Breast epithelium (tissue), 4 donors: ENCODE data around the gene F2RL3. TPM values are rescaled to one million over a fixed set of nuclear protein-coding genes. Genes with fewer than 3 reads are reported as not detected.

Experiments used
- DNase-seq, 2 donors: peaks; one replicate each; pipeline ENCODE4 v3.0.0-alpha.2; 2019; ENCODE audit warnings: low spot score in 2 of 2
- H3K27ac ChIP-seq, 2 donors: fragments of 200-600 bp; sonication (generic) in 1 of 2; one replicate each; pipeline ENCODE4 v1.5.1; 2016 to 2019; ENCODE audit warnings: mild to moderate bottlenecking in 1 of 2
- H3K27me3 ChIP-seq, 2 donors: fragments of 200-600 bp; sonication (generic) in 1 of 2; one replicate each; pipeline versions ENCODE4 v1.5.1 to v1.6.0; 2017 to 2019; ENCODE audit warnings: control low read depth in 1 of 2, mild to moderate bottlenecking in 1 of 2
- H3K36me3 ChIP-seq: fragments of 200-600 bp; one replicate; pipeline ENCODE4 v1.5.1; 2019
- H3K4me1 ChIP-seq, 2 donors: fragments of 200-600 bp; sonication (generic); one replicate each; pipeline ENCODE4 v1.5.1; 2016 to 2019; ENCODE audit warnings: control low read depth in 1 of 2
- H3K4me3 ChIP-seq, 3 donors: fragments of 200-600 bp; sonication (generic); 1 replicate in 2 of 3; 2 replicates in 1 of 3; pipeline ENCODE4 v1.5.1; 2016 to 2019; ENCODE audit warnings: mild to moderate bottlenecking in 3 of 3, moderate library complexity in 2 of 3
- H3K9me3 ChIP-seq, 2 donors: fragments of 200-600 bp; sonication (generic) in 1 of 2; one replicate each; pipeline ENCODE4 v1.5.1; 2016 to 2019; ENCODE audit warnings: control low read depth in 1 of 2
- POLR2A ChIP-seq: fragments of 450-650 bp; IDR thresholded peaks from one replicate; pipeline ENCODE4 v1.6.1; 2016; ENCODE audit warnings: antibody characterized with exemption, mild to moderate bottlenecking, moderate library complexity
- POLR2AphosphoS5 ChIP-seq, 3 donors: sonication (generic); formaldehyde crosslinking; IDR thresholded peaks; one replicate each; pipeline ENCODE4 v1.6.1; 2017; ENCODE audit warnings: antibody characterized with exemption in 3 of 3
- intact Hi-C: fragments of 100-400 bp; cut with DNase I; formaldehyde crosslinking; loops from one replicate; pipeline ENCODE4 v1.15.1; 2023; ENCODE audit warnings: low total_unique reads
- total RNA-seq, 3 donors: library from RNA; depleted of rRNA; stranded (reverse); fragments of >200 nt; gene quantifications; one replicate each; pipeline ENCODE4 v1.1.0, GENCODE V29; 2016
- TF ChIP-seq, protein P1 (sequence below), 3 donors: fragments of 450-650 bp; IDR thresholded peaks; one replicate each; pipeline ENCODE4 v1.5.1; 2016 to 2017; ENCODE audit warnings: antibody characterized with exemption in 3 of 3, mild to moderate bottlenecking in 3 of 3, moderate library complexity in 3 of 3

The F2RL3 gene
- total RNA-seq, 3 donors from 2014 or later, result 0.32 to 27.5 (median 4.2) TPM

- Histone ChIP-seq H3K27ac (no peak overlapping the region), H3K4me1 (no peaks in the 10 kb centered on the region), H3K4me3 (no peak overlapping the region), H3K27me3 (no peaks in the 10 kb centered on the region), H3K36me3 (no peaks in the 10 kb centered on the region), H3K9me3 (peaks cover 31 to 43% of the 10 kb centered on the region in 2 donors)
- TF ChIP-seq POLR2A (no peak), POLR2AphosphoS5 (IDR thresholded peaks at IDR 0.05) (no peak)
- TF ChIP-seq, protein P1, sequence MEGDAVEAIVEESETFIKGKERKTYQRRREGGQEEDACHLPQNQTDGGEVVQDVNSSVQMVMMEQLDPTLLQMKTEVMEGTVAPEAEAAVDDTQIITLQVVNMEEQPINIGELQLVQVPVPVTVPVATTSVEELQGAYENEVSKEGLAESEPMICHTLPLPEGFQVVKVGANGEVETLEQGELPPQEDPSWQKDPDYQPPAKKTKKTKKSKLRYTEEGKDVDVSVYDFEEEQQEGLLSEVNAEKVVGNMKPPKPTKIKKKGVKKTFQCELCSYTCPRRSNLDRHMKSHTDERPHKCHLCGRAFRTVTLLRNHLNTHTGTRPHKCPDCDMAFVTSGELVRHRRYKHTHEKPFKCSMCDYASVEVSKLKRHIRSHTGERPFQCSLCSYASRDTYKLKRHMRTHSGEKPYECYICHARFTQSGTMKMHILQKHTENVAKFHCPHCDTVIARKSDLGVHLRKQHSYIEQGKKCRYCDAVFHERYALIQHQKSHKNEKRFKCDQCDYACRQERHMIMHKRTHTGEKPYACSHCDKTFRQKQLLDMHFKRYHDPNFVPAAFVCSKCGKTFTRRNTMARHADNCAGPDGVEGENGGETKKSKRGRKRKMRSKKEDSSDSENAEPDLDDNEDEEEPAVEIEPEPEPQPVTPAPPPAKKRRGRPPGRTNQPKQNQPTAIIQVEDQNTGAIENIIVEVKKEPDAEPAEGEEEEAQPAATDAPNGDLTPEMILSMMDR (IDR thresholded peaks at IDR 0.05), result no peak
- intact Hi-C loops, result no loop called here
- no peak for DNase-seq
Observed at GRCh38 chr19:16915135-16915534, 26.3 kb downstream of the F2RL3 start.

DNA sequence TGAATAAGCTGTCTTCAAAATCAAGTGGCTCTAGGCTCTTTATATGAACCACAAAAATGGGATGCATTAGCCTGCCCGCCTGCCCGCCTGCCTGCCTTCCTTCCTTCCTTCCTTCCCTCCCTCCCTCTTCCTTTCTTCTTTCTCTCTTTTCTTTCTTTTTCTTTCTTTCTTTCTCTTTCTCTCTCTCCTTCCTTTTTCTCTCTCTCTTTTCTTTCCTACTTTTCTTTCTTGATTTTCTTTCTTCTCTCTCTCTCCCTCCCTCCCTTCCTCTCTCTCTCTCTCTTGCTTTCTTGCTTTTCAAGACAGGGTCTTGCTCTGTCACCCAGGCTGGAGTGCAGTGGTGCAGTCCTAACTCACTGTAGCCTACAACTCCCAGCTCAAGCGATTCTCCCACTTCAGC lies 26.9 kb downstream of the F2RL3 start:
- Histone ChIP-seq H3K4me1 (no peaks in the 10 kb centered on the region), H3K27me3 (no peaks in the 10 kb centered on the region), H3K9me3 (peaks cover 31 to 43% of the 10 kb centered on the region in 2 donors), H3K27ac (no peak overlapping the region), H3K4me3 (no peak overlapping the region), H3K36me3 (no peaks in the 10 kb centered on the region)
- no peak for DNase-seq
- intact Hi-C loops, result no loop called here
- TF ChIP-seq POLR2AphosphoS5 (IDR thresholded peaks at IDR 0.05) (no peak), POLR2A (no peak)
- TF ChIP-seq, protein P1 (IDR thresholded peaks at IDR 0.05), result no peak

DNA sequence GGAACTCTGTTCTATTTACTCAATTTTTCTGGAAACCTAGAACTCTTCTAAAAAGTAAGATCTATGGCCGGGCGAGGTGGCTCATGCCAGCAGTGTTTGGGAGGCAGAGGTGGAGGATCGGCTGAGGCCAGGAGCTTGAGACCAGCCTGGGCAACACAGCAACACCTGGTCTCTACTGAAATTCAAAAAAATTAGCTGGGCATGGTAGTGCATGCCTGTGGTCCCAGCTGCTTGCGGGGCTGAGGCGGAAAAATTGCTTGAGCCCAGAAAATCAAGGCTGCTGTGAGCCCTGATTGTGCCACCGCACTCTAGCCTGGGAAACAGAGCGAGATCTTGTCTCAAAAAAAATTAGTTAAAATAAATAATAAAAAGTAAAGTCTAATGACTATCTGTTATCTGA lies 28.6 kb downstream of the F2RL3 start:
- intact Hi-C loops, result no loop called here
- no peaks in the 10 kb centered on the region for H3K4me1 ChIP-seq

DNA sequence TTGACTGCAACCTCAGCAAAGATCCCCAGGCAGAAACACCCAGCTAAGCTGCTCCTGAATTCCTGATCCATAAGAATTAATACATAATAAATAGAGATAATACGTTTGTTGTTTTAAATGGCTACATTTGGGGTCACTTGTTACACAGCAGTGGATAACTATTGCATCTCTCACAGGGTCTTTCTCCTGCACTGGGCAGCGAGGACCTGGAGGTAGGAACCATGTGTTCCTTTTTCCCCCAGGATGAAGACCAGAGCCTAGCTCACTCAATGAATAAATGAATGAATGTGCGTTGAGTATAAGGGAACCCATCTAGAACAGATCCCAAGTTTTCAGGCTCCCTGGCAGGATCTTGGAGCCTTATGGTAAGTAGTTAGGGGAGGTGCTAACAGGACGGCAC lies 30.7 kb downstream of the F2RL3 start:
- TF ChIP-seq, protein P1 (IDR thresholded peaks at IDR 0.05), result no peak
- TF ChIP-seq POLR2AphosphoS5 (IDR thresholded peaks at IDR 0.05) (no peak), POLR2A (no peak)
- no peaks in the 10 kb centered on the region for H3K27me3 ChIP-seq

More for the DNA sequence above, 28.6 kb downstream of the F2RL3 start:
- Histone ChIP-seq H3K9me3 (peaks cover 27 to 41% of the 10 kb centered on the region in 2 donors), H3K27ac (no peak overlapping the region), H3K4me3 (no peak overlapping the region), H3K36me3 (no peaks in the 10 kb centered on the region), H3K27me3 (no peaks in the 10 kb centered on the region)
- no peak for TF ChIP-seq POLR2AphosphoS5 (IDR thresholded peaks at IDR 0.05)
- no peak for TF ChIP-seq POLR2A
- TF ChIP-seq, protein P1 (IDR thresholded peaks at IDR 0.05), result no peak
- no peak for DNase-seq

GRCh38 chr19:16920816-16921529 lies 32.2 kb downstream of the F2RL3 start:
- Histone ChIP-seq H3K4me1 (no peaks in the 10 kb centered on the region), H3K36me3 (no peaks in the 10 kb centered on the region), H3K27me3 (no peaks in the 10 kb centered on the region), H3K9me3 (peaks cover 4 to 18% of the 10 kb centered on the region in 2 donors), H3K27ac (no peak overlapping the region), H3K4me3 (no peak overlapping the region)
- TF ChIP-seq, protein P1 (IDR thresholded peaks at IDR 0.05), result no peak
- TF ChIP-seq POLR2A, result no peak
- TF ChIP-seq POLR2AphosphoS5 (IDR thresholded peaks at IDR 0.05), result no peak
- intact Hi-C loops, result no loop called here
- DNase-seq, result no peak

More for the DNA sequence above, 30.7 kb downstream of the F2RL3 start:
- intact Hi-C loops, result no loop called here
- Histone ChIP-seq H3K9me3 (peaks cover 10 to 22% of the 10 kb centered on the region in 2 donors), H3K4me1 (no peaks in the 10 kb centered on the region), H3K4me3 (no peak overlapping the region), H3K36me3 (no peaks in the 10 kb centered on the region), H3K27ac (no peak overlapping the region)
- no peak for DNase-seq
